Activated naive CD4-positive, alpha-beta T cell treated with anti-CD3 and anti-CD28 coated beads, Interleukin-2, amount 50 U/mL, for 16 hours (primary cell): ENCODE data around the gene FAM174C.
A peak's percentile ranks its signal among the peaks of the same experiment; 100 is the strongest.

ENCODE experiments used
- DNase-seq: peaks from one replicate; pipeline ENCODE4 v3.0.0-alpha.2; 2020

FAM174C gene

DNA sequence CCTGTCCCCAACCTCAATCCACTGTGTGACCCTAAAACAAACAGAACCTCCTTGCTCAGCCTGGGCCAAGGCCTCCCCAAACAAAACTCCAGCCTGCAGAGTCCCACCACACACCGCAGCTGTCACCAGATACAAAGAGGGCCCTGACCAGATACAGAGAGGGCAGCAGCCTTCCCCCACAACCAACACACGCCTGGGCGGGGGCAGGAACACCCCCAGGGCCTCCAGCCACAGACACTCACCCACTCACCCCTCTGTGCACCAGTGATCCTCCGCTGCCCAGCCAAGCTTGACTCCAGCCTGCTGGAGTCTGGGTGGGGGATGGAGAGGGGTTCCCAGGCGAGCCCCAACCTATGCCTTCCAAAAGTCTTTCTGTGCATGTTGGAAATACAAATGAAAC lies 12.1 kb upstream of the FAM174C start:
- DNase-seq: no peak

DNA sequence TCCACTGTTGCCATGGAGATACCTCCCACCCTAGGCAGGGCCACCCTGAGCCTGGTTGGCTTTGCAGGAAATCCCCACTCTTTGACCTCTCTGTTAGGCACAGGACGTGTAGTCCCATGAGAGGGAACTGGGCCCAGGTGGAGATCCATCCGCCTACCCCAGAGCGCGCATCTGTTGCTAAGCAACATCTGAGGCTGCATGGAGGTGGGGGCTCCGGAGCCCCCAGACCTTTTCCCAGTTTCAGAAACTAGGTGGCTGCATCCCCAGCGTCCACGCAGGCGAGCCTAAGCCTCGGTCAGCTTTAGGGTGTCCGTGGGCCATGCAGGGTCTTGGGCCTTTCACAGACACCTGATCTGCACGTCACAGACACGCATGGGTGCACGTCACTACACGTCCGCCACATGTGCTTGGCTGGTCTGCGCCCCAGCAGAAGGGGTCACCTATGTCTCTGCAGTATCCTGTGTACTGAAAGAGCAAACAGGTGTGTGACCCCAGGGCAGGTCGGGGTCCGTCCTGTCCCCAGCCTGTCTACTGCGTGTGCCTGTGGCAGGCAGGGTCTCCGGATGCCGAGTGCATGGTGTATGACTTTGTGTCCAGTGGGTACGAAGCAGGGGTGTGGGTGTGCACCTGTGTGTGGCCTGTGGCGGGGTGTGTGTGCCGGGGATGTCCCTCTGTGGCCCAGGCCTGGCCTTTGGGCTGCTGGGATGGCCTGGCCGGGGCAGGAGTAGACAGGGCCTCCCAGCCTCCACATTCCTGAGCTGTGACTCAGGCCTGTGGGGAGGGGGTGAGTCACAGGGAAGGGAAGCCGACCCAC lies 10.3 kb upstream of the FAM174C start:
- DNase-seq: no peak

DNA sequence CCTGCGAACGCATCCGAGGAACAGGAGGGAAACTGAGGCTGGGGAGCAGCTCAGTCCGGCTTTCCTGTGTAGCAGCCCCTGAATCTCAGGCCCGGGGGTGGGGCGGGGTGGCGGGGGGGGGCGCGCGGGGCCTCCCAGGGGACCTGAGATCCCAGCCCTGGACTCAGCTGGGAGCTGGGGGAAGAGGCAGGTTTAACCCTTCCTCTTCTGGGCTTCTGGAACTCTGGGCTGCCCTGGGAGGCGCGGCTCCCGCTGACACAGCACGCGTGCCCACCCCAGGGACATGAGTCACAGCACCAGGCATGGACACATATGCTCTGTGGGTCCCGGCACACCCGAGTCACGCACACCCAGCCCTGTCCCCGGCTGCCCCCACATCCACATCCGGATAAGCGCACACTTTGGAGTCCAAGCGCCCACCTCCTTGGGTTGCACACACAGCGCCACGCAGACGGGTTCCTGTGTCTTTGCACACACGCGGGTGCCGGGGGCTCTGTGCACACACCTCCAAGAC lies 9.7 kb upstream of the FAM174C start:
- peak; percentile 44 for DNase-seq

DNA sequence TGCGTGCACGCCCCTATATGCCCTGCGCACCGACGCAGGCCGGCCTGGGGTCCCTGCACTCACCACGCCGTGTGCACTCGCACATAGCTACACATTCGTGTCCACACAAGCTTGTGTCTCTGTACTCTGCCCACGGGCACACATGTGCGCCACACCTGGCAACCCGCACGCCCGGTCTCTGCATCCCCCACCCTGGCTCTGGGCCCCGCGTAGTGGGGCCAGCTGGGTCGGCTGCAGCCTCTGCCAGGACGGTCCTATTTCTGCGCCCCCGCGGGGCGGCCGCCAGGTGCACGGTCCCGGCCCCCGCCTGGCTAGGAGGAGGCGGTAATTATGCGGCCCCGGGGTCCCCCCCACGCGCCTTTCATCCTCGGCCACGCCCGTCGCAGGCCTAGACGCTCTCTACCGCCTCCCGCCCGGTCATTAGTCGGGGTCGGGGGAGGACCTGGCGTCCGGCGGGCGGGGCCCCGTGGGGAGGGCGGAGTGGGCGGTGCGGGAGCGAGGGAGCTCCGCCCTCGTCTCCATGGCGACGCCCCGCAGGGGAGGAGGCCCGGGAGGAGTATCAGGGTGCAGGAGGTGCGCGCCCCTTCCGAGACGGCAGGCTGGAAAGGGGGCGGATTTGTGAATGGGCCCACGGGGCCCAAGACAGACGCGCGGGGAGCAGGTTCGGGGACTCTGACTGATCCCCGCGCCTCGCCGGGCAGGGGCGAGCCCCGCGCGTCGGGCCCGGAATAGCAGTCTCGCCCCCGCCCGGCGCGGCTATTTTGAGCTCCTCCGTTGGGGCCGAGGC lies 9.0 kb upstream of the FAM174C start:
- DNase-seq: peak; percentile 70

DNA sequence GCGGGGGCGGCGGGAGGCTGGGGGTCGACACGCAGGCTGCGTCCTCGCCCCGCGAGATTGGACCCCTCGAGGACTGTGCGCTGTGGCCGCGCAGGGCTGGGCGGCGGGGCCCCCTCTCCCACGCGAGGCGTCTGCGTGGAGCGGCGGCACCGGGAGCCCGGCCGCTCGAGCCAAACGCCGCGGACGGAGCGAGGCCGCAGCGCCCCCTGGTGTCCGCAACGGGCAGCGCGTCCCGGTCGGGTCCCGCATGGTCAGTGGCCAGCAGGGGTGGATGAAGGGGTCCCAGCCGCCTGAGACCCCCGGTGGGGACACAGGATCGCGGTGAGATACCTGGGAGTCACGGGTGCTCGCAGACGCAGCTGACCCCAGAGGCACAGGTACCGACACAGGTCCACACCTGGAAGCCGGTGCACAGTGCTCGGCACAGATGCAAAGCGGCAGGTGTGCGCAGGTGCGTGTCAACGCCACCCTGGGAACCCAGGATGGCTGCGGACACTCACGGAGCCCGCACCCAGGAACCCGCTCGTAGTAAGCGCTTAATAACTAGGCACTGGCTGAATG lies 8.3 kb upstream of the FAM174C start:
- peak; percentile 60 for DNase-seq

DNA sequence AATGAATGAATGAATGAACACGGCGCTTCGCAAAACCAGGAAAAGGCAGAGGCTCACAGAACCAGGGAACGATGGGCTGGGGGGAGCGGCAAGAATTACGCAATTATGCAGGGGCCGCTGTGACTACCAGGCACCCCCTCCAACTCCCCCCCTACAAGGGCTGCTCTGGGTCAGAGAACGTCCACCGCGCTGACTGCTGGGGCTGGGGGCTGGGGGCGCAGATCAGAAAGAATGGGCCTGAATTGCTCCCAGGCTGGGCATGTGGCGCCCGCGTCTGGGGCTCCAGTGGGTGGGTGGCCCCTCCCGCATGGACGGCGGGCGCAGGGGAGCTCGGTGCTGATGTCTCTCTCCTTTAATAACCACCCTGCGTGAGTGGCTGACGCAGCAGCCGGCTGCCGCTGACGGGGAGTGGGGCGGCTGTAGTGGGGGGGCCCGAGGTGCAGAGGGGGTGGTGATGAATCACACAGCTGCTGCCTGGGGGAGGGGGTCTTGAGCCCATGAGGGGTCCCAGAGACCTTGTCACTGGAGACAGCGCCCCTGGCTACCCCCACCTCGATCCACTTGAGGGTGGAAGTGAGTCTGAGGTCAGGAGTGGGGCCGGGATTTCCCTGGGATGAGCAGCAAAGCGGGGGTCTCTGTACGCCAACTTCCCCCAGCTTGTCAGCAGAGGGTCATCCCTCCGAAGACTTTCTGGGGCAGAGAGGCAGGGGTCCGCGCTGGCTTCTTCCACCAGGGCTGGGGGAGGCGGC lies 7.7 kb upstream of the FAM174C start:
- DNase-seq: peak; percentile 30

DNA sequence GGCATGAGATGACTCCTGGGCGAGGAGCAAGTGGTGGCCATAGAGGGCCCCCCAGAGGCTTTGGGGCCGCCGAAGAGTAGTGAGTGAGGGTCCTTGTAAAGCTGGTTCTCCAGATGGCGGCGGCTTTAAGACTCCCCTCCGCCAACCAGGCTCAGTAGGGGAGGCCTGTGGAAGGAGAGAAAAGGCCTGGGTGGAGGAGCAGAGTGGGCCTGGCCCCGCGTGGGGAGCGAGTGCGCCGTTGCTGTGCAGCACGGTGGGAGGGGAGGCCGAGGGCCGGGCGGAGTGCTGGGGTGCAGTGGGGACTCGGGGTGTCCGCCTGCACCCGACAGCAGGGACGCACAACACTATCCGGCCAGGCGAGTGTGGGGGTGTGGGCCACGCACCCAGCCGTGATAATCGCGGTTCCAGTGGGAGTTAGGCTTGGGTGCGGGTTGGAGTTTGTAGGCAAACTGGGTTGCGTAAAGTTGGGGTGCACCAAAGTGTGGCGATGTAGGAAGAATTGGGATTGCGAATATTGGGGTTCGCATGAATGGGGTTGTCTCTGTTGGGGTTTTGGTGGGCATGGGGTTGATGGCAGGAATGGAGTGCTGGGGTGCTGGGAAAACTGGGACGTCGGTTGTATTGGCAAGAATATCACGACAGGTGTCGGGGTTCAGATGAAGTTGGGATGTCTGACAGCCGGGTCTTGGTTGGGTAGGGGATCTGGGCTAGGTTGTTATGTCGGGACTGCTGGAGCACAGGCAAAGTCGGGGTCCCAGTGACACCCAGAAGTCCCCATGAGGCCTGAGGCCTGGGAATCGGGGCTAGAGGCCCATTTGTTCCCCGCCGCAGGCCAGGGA lies 6.9 kb upstream of the FAM174C start:
- no peak for DNase-seq

DNA sequence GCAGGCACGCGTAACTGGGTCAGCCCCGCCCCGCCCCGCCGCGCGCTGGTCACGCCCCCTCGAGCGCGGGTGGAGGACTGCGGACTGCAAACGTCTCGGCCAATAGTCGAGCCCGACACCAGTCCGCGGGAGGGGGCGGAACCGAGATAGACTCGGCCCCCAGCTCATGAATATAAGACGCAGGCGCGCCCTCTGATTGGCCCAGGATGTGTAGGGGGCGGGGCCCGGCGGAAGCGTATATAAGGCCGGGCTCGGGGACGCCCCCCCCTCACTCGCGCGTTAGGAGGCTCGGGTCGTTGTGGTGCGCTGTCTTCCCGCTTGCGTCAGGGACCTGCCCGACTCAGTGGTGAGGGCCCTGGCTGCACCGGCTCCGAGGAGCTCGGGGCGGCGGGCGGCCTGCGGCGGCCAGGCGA lies 6.3 kb upstream of the FAM174C start, which contains the start of gene CIRBP:
TSS of gene CIRBP (plus strand) at position 268 of the 413 bp plus-strand sequence. CDS start 1,602 bp downstream, outside the sequence.
- peak; percentile 99 for DNase-seq

DNA sequence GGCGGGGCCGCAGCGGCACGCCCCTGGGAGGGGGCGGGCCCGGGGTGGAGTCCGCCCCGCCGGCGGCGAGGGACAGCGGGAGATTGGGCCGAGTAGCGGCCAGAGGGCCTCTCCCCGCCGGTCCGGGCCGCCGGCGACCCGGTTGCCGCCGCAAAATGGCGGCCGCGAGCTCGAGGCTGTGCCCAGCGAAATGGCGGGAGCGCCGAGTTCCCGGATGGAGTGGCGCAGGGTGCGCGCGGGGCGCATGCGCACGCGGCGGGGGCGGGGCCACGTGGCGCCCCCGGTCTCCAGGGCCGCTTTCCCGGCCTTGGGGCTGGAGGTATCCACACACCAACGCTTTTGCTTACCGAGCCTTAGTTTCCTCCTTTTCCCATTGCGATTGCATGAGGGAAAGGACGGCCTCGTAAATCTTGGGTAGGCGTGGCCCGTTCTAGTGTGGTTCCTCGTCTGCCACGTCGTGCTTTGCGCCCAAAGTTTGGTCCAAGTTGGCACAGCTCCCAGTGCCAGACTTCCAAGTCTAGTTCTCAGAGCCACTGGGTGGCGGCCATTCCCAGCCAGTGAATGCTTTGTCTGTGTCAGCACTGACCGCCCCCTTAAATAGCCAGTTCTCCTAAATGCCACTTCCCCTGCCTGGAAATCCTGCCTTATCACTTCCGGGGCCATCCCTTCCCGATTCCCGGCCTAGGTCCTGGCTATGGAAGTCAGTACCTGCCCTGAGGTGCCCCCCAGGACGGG lies 5.7 kb upstream of the FAM174C start:
- DNase-seq: peak; percentile 86

DNA sequence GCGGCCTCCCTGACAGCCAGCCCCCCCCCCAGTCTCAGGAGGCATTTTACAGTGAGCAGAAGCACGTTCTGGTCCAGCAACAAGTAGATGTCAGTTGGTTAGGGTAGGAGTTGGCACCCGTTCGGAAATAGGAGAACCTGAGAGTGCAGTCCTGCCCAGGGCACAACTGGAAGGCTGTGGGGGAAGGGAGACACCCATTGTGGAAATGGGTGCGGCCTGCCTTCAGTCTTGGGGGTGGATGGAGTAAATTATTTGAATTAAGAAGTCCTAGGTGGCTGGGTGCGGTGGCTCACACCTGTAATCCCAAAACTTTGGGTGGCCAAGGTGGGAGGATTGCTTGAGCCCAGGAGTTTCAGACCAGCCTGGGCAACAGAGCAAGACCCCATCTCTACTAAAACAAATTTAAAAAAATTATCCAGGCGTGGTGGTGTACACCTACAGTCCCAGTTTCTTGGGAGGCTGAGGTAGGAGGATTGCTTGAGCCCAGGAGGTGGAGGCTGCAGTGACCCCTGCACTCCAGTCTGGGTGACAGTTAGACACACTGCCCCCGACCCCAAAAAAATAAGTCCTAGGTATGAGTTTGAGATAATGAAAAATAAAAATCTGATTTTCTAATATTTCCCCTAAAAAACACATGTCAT lies 5.0 kb upstream of the FAM174C start:
- DNase-seq: peak; percentile 40

DNA sequence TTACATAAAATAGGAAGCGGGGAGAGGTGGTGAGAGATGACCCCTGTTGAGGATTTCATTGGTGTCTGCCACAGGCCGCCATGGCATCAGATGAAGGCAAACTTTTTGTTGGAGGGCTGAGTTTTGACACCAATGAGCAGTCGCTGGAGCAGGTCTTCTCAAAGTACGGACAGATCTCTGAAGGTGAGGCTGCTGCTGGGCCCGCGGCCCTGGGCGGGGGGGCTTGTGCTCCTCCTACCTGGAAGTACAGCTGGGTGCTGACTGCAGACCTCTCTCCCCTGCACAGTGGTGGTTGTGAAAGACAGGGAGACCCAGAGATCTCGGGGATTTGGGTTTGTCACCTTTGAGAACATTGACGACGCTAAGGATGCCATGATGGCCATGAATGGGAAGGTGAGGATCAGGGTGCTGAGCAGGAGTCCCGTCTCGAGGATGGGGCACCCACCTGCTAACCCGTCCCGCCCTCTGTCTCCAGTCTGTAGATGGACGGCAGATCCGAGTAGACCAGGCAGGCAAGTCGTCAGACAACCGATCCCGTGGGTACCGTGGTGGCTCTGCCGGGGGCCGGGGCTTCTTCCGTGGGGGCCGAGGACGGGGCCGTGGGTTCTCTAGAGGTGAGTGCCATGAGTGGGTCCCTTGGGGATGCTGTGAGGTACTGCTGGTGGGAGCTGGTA lies 4.3 kb upstream of the FAM174C start:
- DNase-seq: no peak

DNA sequence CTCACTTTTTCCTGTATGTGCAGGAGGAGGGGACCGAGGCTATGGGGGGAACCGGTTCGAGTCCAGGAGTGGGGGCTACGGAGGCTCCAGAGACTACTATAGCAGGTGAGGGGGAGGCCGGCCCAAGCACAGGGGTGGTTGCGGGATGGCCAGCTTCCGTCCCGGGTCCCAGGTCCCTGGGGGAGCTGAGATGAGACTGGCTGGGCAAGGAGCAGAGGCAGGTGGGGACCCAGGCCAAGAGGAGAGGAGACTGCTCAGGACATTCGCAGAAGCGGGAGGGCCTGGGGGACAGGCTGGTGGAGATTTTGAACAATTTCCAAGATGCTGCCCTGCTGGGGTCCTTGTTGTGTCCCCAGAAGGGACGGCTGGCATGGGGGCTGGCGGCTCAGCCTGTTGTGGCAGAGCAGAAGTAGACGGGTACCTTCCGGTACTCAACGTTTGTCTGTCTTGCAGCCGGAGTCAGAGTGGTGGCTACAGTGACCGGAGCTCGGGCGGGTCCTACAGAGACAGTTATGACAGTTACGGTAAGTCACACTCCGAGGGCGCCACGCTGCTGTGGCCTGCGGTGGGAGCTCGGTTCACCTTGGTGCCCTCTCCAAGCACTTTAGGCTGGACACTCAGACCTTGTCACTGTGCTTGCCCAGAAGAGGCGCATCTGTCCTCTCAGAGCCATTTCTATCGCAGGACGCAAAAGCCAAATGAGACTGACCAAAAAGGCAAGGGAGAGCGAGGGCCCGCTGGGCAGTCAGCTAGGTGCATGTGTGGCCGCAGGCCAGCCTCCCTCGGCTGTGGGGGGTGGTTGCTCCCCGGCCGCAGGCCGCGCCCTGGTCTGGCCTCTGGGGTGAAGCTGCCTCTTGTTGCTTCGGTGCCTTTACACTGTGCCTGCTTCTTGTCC lies 3.6 kb upstream of the FAM174C start:
- no peak for DNase-seq

DNA sequence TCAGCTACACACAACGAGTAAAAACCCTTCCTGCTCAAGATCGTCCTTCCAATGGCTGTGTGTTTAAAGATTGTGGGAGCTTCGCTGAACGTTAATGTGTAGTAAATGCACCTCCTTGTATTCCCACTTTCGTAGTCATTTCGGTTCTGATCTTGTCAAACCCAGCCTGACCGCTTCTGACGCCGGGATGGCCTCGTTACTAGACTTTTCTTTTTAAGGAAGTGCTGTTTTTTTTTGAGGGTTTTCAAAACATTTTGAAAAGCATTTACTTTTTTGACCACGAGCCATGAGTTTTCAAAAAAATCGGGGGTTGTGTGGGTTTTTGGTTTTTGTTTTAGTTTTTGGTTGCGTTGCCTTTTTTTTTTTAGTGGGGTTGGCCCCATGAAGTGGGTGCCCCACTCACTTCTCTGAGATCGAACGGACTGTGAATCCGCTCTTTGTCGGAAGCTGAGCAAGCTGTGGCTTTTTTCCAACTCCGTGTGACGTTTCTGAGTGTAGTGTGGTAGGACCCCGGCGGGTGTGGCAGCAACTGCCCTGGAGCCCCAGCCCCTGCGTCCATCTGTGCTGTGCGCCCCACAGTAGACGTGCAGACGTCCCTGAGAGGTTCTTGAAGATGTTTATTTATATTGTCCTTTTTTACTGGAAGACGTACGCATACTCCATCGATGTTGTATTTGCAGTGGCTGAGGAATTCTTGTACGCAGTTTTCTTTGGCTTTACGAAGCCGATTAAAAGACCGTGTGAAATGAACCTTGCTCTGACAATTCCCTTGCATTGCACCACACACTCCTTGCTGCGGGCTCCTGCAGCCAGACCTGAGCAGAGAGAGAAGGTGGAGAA lies 2.7 kb upstream of the FAM174C start:
- DNase-seq: no peak

DNA sequence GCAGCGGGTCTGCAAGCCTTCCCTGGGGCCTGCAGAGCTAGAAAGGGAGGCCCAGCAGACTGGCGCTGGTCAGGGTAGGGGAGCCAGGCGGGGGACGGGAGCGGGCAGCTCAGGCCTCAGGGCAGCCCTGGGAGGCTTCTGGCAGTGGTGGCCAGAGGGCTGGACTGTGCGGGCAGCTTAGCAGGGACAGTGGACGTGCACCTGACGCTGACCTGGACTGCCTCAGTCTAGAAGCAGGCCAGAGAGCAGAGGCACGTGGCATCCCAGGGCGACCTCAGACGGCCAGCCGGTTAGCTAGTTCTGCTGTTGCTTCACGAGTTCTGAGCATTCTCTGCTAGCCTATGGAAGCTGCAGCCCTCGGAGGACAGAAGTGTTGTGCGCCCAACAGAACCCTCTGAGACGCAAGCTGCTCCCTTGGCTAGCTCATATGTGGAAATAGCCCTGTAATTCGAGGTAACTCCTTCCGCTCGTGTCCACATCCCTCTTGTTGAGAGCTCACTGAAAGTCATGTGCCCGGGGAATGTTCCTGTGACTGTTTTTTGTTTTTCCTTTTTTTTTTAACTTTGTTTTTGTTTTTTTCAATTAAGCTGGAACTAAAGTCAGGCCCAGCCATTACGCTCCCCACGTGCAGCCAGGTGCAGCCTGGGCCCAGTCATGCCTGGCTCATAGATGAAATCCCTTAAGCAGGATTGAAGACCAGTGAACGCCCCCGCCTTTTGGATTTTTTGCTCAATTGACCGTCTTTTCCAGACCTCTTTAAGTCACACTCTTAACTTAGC lies 1.9 kb upstream of the FAM174C start:
- no peak for DNase-seq

DNA sequence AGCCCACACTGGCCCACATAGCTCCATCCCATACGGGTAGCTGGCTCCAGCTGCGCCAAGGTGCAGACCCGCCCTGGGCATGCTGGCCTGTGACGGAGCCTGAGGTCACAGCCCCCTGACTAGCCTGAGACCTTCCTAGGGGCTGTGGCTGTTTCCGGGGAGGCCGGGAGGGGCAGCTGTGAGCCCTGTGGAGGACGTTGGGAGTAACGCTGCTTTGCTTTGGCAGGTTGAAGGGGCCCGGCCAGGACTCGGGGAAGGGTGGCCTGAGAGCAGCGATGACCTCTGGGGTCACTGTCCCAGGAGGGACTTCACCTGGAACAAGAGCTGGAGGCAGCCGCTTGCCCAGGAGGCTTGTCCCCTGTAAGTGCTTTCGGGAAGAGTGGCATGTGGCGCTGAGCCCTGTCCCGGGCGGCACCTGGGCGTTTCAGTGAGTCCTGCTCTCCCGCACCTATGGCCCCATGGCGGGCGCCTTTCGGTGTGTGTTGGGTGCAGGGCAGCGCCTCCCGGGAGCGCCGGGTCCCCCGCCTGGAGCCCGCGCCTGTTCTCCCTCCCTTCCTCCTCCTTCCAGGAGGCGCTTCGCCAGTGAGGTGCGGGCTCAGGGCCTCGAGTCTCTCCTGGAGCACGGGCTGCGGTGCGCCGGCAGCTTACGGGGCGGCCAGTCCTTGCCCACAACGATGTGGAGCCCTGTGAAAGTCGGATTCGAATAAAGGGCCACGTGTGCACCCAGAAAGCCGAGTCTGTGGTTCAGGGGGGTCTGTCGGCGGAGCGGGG lies 1.1 kb upstream of the FAM174C start:
- no peak for DNase-seq

DNA sequence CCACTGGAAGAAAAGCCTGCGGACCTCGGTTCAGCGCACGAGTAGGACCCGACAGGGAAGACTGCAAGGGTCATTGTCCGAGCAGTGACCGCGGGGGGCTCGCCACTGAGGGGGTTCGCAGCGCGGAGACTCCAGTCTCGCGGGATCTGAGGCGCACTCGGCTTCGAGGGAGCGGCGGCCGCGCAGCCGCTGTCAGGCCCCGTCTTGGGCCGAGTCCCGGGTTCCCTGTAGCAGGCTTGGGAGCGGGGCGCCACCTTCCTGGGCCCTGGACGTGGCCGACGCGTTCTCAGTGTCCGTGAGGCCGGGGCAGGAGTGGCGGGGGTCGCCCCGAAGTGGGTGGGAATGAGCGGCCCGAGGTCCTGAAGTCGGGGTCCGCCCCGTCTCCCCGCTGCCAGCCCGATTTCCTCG lies 474 bp upstream of the FAM174C start:
- no peak for DNase-seq
